GM12892 (cell line): ENCODE results near the gene INTU.

Experiments used
- POLR2A ChIP-seq: IDR thresholded peaks from 2 replicates; pipeline ENCODE4 v1.6.1; 2011; ENCODE audit warnings: low read depth, low read length, control low read depth
- POLR2AphosphoS5 ChIP-seq: IDR thresholded peaks from 2 replicates; pipeline ENCODE4 v1.6.1; 2011; ENCODE audit warnings: low read depth, low read length, control low read depth

DNA sequence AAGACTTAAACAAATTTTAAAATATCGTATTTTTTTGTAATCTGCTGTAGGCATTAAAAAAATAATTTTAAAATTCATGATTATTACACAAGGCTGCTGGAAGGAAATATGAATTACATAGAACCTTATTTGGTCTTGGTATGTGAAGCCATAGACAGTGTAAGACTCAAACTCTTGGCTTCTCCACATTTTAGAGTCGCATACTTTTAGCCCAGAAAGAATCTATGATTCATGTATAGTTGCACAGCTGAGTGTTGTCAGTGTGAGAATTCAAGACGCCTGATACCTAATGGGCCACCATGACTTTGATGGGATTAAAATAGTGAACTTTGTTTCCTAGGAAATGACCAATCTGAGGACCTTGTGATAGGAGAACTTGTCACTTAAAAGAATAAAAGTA, 1.4 kb downstream of the INTU start:
- TF ChIP-seq POLR2A = no peak
- no peak for TF ChIP-seq POLR2AphosphoS5
